WTC11 (cell line): Measurements from ENCODE around the gene MRPL10. TPM values are rescaled to one million over a fixed set of nuclear protein-coding genes. Genes with fewer than 3 reads are reported as not detected.

Experiments used
- ATAC-seq: fragments of 200-7000 bp; cut with Tn5 transposase; 2 replicates; pipeline ENCODE4 v1.10.0; 2021; ENCODE audit warnings: mild to moderate bottlenecking, moderate library complexity
- CTCF ChIA-PET: fragments of 300-600 bp; sonication (Branson Sonifier 250); formaldehyde crosslinking; loops from one replicate; lab custom pipeline; 2021; ENCODE audit warnings: antibody characterized with exemption; lab: Charles Lee
- POLR2A ChIA-PET: fragments of 350-600 bp; sonication (Branson Sonifier 250); formaldehyde crosslinking; loops from one replicate; lab custom pipeline; 2021; ENCODE audit warnings: antibody characterized with exemption; lab: Charles Lee
- DNase-seq: peaks from one replicate; pipeline ENCODE4 v3.0.0; 2021; ENCODE audit warnings: low spot score
- H3K27ac Mint-ChIP-seq: 2 replicates; pipeline ENCODE4 v1.8.0; 2021; ENCODE audit warnings: mixed read lengths
- H3K27me3 Mint-ChIP-seq: 2 replicates; pipeline ENCODE4 v1.8.0; 2021; ENCODE audit warnings: low read depth, mild to moderate bottlenecking, moderate library complexity, mixed read lengths
- H3K36me3 Mint-ChIP-seq: 2 replicates; pipeline ENCODE4 v1.8.0; 2021; ENCODE audit warnings: mixed read lengths
- H3K4me1 Mint-ChIP-seq: 2 replicates; pipeline ENCODE4 v1.8.0; 2022; ENCODE audit warnings: mixed read lengths
- H3K4me3 Mint-ChIP-seq: 2 replicates; pipeline ENCODE4 v1.8.0; 2021; ENCODE audit warnings: mild to moderate bottlenecking, moderate library complexity, mixed read lengths
- H3K9me3 Mint-ChIP-seq: 2 replicates; pipeline ENCODE4 v1.8.0; 2021; ENCODE audit warnings: mixed read lengths
- ZNF263 ChIP-seq: sonication (generic); formaldehyde crosslinking; IDR thresholded peaks from 2 replicates; pipeline ENCODE4 v1.8.1; 2022; ENCODE audit warnings: low read depth, mild to moderate bottlenecking, moderate library complexity, missing genetic modification reagents
- ZNF671 ChIP-seq: fragments of 250-450 bp; sonication (Bioruptor Pico); IDR thresholded peaks from 2 replicates; pipeline ENCODE4 v1.8.0; 2021; ENCODE audit warnings: mild to moderate bottlenecking
- total RNA-seq: library from RNA; stranded (reverse); gene quantifications from 3 replicates; pipeline ENCODE4 v1.2.3, GENCODE V29; 2021
- TF ChIP-seq, protein P1 (sequence below): fragments of 250-450 bp; sonication (Bioruptor Pico); IDR thresholded peaks from 2 replicates; pipeline ENCODE4 v1.9.0; 2021; ENCODE audit warnings: moderate library complexity, mild to moderate bottlenecking, inconsistent platforms, borderline replicate concordance
- TF ChIP-seq, protein P2 (sequence below): sonication (generic); formaldehyde crosslinking; IDR thresholded peaks from 2 replicates; pipeline ENCODE4 v1.8.0; 2022; ENCODE audit warnings: missing genetic modification reagents
- TF ChIP-seq, protein P3 (sequence below): sonication (generic); formaldehyde crosslinking; IDR thresholded peaks from 2 replicates; pipeline ENCODE4 v1.8.0; 2023; ENCODE audit warnings: missing genetic modification reagents, mild to moderate bottlenecking, borderline replicate concordance
- TF ChIP-seq, protein P4 (sequence below): sonication (generic); formaldehyde crosslinking; IDR thresholded peaks from 2 replicates; pipeline ENCODE4 v1.8.0; 2022; ENCODE audit warnings: mild to moderate bottlenecking, missing genetic modification reagents

The MRPL10 gene
- total RNA-seq, 1 experiment from 2014 or later = 80.1 TPM

DNA sequence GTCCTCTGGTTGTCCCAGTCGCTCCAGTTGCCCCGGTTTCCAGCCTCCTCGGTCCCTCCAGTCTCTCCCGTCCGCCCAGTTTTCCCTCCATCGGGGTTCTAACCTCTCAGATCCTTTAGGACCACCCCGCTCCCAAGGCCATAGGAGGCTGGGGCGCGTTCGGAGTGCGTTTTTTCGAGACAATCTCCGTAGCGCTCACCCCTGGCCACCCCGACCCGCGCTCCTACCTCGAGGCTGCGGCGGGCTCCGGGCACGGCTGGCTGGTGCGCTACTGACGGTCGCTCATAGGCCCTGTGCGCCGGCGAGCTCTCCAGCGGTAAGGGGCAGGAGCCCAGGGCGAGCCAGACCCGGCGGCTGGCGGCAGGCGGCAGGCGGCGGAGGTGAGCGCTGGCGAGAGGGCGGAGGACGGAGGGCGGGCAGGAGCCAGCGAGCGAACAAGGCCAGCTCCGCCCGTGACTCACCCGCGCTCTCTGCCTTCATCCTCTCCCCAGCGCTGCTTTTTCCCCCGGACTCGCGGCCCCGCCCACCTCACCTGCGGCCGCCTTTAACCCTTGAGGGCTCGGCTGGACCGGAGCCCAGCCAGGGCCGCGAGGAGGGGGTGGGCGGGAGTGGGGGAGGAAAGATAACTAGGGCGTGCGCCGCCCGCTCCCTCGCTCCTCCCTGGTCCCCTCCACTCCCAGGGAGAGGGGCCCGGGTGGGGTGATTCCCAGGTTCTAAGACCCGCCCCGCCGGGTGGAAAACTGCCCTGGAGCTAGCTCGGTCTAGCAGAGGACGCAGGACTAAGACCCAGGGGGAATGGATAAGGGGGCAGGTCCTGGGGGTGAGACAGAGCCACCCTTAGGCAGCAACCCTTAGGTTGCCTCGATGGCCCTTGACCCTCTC, 19.6 kb upstream of the MRPL10 start, which contains the start of gene SP6 (continued):
- TF ChIP-seq, protein P1, sequence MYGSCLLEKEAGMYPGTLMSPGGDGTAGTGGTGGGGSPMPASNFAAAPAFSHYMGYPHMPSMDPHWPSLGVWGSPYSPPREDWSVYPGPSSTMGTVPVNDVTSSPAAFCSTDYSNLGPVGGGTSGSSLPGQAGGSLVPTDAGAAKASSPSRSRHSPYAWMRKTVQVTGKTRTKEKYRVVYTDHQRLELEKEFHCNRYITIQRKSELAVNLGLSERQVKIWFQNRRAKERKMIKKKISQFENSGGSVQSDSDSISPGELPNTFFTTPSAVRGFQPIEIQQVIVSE = no peak
- no peak for TF ChIP-seq ZNF263 (CRISPR knock-in tag)

DNA sequence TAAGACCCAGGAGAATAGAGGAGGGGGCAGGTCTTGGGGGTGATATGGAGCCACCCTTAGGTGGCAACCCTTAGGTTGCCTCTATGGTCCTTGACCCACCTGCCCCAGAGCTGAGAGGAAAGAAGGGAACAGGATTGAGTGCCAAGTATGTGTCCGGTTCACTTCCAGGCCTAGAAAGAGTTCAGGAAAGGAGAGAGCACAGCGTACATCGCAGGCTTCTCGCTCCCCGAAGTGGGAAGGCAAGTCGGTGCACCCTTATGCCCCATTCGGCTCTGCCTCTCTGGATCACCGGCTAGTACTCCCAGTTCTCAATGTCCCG, 19.0 kb upstream of the MRPL10 start:
- 0 out of 2 replicates have a peak, but pooled peaks have one; percentile 0 for ATAC-seq
- H3K36me3 Mint-ChIP-seq = no peaks in the 10 kb centered on the region
- no peak for DNase-seq
- ChIA-PET CTCF (interaction anchor here (1.0 to 19.3 kb wide), 8 partner anchors 8 to 175 kb away, joined by 3 to 1122 read pairs (median 6); partner anchors contain the start of genes CDK5RAP3, LRRC46, MRPL10 and SCRN2), POLR2A (interaction anchor here (1.1 to 2.3 kb wide), 4 partner anchors 22 to 54 kb away, joined by 3 to 12 read pairs (median 4); no protein-coding TSS in a partner anchor)
- TF ChIP-seq ZNF671 (CRISPR knock-in tag) = no peak
- TF ChIP-seq, protein P2, sequence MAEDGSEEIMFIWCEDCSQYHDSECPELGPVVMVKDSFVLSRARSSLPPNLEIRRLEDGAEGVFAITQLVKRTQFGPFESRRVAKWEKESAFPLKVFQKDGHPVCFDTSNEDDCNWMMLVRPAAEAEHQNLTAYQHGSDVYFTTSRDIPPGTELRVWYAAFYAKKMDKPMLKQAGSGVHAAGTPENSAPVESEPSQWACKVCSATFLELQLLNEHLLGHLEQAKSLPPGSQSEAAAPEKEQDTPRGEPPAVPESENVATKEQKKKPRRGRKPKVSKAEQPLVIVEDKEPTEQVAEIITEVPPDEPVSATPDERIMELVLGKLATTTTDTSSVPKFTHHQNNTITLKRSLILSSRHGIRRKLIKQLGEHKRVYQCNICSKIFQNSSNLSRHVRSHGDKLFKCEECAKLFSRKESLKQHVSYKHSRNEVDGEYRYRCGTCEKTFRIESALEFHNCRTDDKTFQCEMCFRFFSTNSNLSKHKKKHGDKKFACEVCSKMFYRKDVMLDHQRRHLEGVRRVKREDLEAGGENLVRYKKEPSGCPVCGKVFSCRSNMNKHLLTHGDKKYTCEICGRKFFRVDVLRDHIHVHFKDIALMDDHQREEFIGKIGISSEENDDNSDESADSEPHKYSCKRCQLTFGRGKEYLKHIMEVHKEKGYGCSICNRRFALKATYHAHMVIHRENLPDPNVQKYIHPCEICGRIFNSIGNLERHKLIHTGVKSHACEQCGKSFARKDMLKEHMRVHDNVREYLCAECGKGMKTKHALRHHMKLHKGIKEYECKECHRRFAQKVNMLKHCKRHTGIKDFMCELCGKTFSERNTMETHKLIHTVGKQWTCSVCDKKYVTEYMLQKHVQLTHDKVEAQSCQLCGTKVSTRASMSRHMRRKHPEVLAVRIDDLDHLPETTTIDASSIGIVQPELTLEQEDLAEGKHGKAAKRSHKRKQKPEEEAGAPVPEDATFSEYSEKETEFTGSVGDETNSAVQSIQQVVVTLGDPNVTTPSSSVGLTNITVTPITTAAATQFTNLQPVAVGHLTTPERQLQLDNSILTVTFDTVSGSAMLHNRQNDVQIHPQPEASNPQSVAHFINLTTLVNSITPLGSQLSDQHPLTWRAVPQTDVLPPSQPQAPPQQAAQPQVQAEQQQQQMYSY (CRISPR knock-in tag) = peak; percentile 15; the same call in 1 of the 2 replicates
- no peaks in the 10 kb centered on the region for H3K9me3 Mint-ChIP-seq
- H3K4me1 Mint-ChIP-seq = peaks cover 42% of the 10 kb centered on the region
- H3K4me3 Mint-ChIP-seq = peak overlapping the region; percentile 71
- H3K27ac Mint-ChIP-seq = no peak overlapping the region
- peaks cover 92% of the 10 kb centered on the region for H3K27me3 Mint-ChIP-seq

DNA sequence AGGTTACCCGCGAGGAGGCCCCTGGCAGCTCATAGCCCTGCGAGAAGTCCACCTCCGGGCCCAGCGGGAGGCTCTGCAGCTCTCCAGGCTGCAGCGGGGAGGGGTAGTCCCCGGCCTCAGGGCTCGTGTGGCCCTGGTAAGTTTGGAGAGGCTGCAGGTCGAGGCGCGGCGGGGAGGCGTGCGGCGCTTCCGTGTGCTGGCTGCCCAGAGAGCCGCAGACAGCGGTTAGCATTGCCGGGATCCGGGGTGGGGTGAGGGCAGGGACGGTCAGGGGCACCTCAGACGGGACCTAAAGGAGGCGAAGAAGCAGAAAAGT, 16.8 kb upstream of the MRPL10 start:
- DNase-seq (no peak), ATAC-seq (no peak)
- Mint-ChIP-seq H3K27me3 (peaks cover 83% of the 10 kb centered on the region), H3K27ac (no peak overlapping the region), H3K36me3 (no peaks in the 10 kb centered on the region), H3K4me3 (peak overlapping the region; percentile 48)
- POLR2A ChIA-PET = interaction anchor here (0.7 to 2.2 kb wide), 3 partner anchors 37 to 99 kb away, joined by 3 to 15 read pairs (median 12); partner anchors contain the start of gene SP2
- TF ChIP-seq, protein P3, sequence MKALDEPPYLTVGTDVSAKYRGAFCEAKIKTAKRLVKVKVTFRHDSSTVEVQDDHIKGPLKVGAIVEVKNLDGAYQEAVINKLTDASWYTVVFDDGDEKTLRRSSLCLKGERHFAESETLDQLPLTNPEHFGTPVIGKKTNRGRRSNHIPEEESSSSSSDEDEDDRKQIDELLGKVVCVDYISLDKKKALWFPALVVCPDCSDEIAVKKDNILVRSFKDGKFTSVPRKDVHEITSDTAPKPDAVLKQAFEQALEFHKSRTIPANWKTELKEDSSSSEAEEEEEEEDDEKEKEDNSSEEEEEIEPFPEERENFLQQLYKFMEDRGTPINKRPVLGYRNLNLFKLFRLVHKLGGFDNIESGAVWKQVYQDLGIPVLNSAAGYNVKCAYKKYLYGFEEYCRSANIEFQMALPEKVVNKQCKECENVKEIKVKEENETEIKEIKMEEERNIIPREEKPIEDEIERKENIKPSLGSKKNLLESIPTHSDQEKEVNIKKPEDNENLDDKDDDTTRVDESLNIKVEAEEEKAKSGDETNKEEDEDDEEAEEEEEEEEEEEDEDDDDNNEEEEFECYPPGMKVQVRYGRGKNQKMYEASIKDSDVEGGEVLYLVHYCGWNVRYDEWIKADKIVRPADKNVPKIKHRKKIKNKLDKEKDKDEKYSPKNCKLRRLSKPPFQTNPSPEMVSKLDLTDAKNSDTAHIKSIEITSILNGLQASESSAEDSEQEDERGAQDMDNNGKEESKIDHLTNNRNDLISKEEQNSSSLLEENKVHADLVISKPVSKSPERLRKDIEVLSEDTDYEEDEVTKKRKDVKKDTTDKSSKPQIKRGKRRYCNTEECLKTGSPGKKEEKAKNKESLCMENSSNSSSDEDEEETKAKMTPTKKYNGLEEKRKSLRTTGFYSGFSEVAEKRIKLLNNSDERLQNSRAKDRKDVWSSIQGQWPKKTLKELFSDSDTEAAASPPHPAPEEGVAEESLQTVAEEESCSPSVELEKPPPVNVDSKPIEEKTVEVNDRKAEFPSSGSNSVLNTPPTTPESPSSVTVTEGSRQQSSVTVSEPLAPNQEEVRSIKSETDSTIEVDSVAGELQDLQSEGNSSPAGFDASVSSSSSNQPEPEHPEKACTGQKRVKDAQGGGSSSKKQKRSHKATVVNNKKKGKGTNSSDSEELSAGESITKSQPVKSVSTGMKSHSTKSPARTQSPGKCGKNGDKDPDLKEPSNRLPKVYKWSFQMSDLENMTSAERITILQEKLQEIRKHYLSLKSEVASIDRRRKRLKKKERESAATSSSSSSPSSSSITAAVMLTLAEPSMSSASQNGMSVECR (CRISPR knock-in tag) = 0 out of 2 replicates have a peak, but pooled peaks have one; percentile 37
- TF ChIP-seq, protein P4, sequence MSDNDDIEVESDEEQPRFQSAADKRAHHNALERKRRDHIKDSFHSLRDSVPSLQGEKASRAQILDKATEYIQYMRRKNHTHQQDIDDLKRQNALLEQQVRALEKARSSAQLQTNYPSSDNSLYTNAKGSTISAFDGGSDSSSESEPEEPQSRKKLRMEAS (CRISPR knock-in tag) = no peak
- TF ChIP-seq, all 79 proteins: peak for 1
- peaks cover 47% of the 10 kb centered on the region for H3K4me1 Mint-ChIP-seq
- H3K9me3 Mint-ChIP-seq = no peaks in the 10 kb centered on the region
- CTCF ChIA-PET = interaction anchor here (0.7 to 19.3 kb wide), 39 partner anchors 9 to 199 kb away, joined by 3 to 1122 read pairs (median 7); partner anchors contain the start of genes CDK5RAP3, LRRC46, MRPL10 and OSBPL7
